GM19372 (cell line): ENCODE results near the gene GPR137.

Experiments
- ATAC-seq: cut with Tn5 transposase; IDR thresholded peaks from one replicate; pipeline ENCODE4 v1.9.1; 2021; ENCODE audit warnings: mild to moderate bottlenecking, low read depth, moderate library complexity; ENCODE audit not compliant: unreplicated experiment

Gene GPR137

GRCh38 chr11:64248578-64248977 lies 37.1 kb upstream of the GPR137 start:
- no peak for ATAC-seq

GRCh38 chr11:64249038-64249437 lies 36.6 kb upstream of the GPR137 start:
- no peak for ATAC-seq

- ATAC-seq = no peak
These were observed 35.9 kb upstream of the GPR137 start for GRCh38 chr11:64249563-64250414.

GRCh38 chr11:64250415-64251015 lies 35.1 kb upstream of the GPR137 start:
- ATAC-seq = no peak

GRCh38 chr11:64251016-64251752 lies 34.5 kb upstream of the GPR137 start, which contains the start of gene PLCB3:
Gene PLCB3 (plus strand): TSS chr11:64251530. CDS start chr11:64251650, 120 bp downstream.
- no peak for ATAC-seq

GRCh38 chr11:64251753-64252002 lies 34.0 kb upstream of the GPR137 start:
- ATAC-seq = no peak

GRCh38 chr11:64252003-64252872 lies 33.4 kb upstream of the GPR137 start:
- no peak for ATAC-seq

GRCh38 chr11:64253043-64253442 lies 32.6 kb upstream of the GPR137 start:
- no peak for ATAC-seq

- no peak for ATAC-seq
These were observed 32.2 kb upstream of the GPR137 start for GRCh38 chr11:64253481-64253880.

GRCh38 chr11:64254326-64254725 lies 31.3 kb upstream of the GPR137 start:
- no peak for ATAC-seq

- no peak for ATAC-seq
These were observed 30.2 kb upstream of the GPR137 start for GRCh38 chr11:64255135-64256128.

- no peak for ATAC-seq
These were observed 29.3 kb upstream of the GPR137 start for GRCh38 chr11:64256300-64256699.

GRCh38 chr11:64258356-64258755 lies 27.3 kb upstream of the GPR137 start:
- ATAC-seq = no peak

GRCh38 chr11:64258946-64259532 lies 26.6 kb upstream of the GPR137 start:
- ATAC-seq = no peak

GRCh38 chr11:64259533-64260067 lies 26.0 kb upstream of the GPR137 start:
- no peak for ATAC-seq

GRCh38 chr11:64260147-64260708 lies 25.4 kb upstream of the GPR137 start:
- no peak for ATAC-seq

GRCh38 chr11:64261556-64262080 lies 24.0 kb upstream of the GPR137 start:
- no peak for ATAC-seq
